Uterus (tissue), 2 donors: ENCODE data around the gene RHAG.

Source experiments
- CTCF ChIP-seq, 4 experiments: fragments of 200-600 bp in 2 of 4; fragments of 450-650 bp in 2 of 4; sonication (generic) in 2 of 4; IDR thresholded peaks; one replicate each; pipeline ENCODE4 v1.5.1; 2016 to 2019; ENCODE audit warnings: antibody characterized with exemption in 4 of 4, mild to moderate bottlenecking in 2 of 4, moderate library complexity in 1 of 4
- POLR2A ChIP-seq, 2 donors: fragments of 450-650 bp; IDR thresholded peaks; one replicate each; pipeline ENCODE4 v1.6.1; 2016; ENCODE audit warnings: antibody characterized with exemption in 2 of 2, mild to moderate bottlenecking in 1 of 2, moderate library complexity in 1 of 2

GRCh38 chr6:49565261-49565660, 71.4 kb downstream of the RHAG start:
- TF ChIP-seq POLR2A (IDR thresholded peaks at IDR 0.05) (no peak), CTCF (IDR thresholded peaks at IDR 0.05) (no peak)
